ENCODE measurements around the gene APOB. TPM values are rescaled to one million over a fixed set of nuclear protein-coding genes. Genes with fewer than 3 reads are reported as not detected.

The APOB gene
- total and polyA plus RNA-seq, 2 of the 13 experiments (the other 11 are each of a cell fraction or from before 2014, with no cell fraction given) = 1,569 to 2,515 TPM

DNA sequence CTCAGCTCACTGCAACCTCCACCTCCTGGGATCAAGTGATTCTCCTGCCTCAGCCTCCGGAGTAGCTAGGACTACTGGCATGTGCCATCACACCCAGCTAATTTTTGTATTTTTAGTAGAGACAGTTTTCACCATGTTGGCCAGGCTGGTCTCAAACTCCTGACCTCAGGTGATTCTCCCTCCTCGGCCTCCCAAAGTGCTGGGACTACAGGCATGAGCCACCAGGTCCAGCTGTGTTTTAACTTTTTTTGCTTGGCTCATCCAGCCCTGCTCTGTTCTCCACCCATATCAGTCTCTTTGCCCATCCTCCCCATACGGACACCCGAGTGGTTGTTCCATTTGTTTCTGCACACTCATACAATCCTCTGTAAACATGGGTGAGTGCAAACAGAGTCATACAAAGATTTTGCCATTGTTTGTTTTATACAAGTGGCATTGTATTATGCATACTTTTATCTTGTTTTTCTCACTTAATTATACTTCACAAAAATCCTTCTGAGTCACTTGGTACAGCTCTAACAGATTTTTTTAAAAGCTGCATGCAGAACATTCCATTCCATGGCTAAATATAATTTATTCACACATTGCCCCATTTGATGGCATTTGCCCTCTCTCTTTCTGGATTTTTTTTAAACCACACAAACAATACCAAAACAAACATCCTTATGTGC is 5.3 kb downstream of the APOB start (continued):
- TF ChIP-seq, protein P1, sequence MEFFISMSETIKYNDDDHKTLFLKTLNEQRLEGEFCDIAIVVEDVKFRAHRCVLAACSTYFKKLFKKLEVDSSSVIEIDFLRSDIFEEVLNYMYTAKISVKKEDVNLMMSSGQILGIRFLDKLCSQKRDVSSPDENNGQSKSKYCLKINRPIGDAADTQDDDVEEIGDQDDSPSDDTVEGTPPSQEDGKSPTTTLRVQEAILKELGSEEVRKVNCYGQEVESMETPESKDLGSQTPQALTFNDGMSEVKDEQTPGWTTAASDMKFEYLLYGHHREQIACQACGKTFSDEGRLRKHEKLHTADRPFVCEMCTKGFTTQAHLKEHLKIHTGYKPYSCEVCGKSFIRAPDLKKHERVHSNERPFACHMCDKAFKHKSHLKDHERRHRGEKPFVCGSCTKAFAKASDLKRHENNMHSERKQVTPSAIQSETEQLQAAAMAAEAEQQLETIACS (CRISPR knock-in tag; IDR thresholded peaks at IDR 0.05) = no peak
- TF ChIP-seq MXI1 (IDR thresholded peaks at IDR 0.05; ENCODE audit: borderline replicate concordance, low read depth, low read length) (no peak), KDM1A (CRISPR knock-in tag; IDR thresholded peaks at IDR 0.05) (no peak), KAT8 (CRISPR knock-in tag; IDR thresholded peaks at IDR 0.05) (no peak), SOX13 (IDR thresholded peaks at IDR 0.05) (peak; percentile 80), SOX13 (CRISPR knock-in tag; conservative IDR thresholded peaks at IDR 0.05 in 1 of 2, IDR thresholded peaks at IDR 0.05 in 1 of 2) (peak in 1 of 2 experiments; percentile 91; a peak in 2 of 4 replicates), DPF2 (CRISPR knock-in tag; IDR thresholded peaks at IDR 0.05; ENCODE audit: borderline replicate concordance, low read depth) (no peak), ZNF207 (IDR thresholded peaks at IDR 0.05; ENCODE audit: borderline replicate concordance) (no peak), ZNF263 (CRISPR knock-in tag; IDR thresholded peaks at IDR 0.05) (0 out of 2 replicates have a peak, but pooled peaks have one; percentile 17), PRMT3 (CRISPR knock-in tag; IDR thresholded peaks at IDR 0.05; ENCODE audit: borderline replicate concordance, low read depth) (no peak), EHMT2 (IDR thresholded peaks at IDR 0.05; ENCODE audit: borderline replicate concordance, low read depth, low read length) (no peak), CCDC6 (CRISPR knock-in tag; IDR thresholded peaks at IDR 0.05) (peak; percentile 39; the same call in 1 of the 2 replicates), MIXL1 (CRISPR knock-in tag; IDR thresholded peaks at IDR 0.05) (no peak), FOXA3 (CRISPR knock-in tag; IDR thresholded peaks at IDR 0.05) (peak; percentile 87)
- TF ChIP-seq, protein P2, sequence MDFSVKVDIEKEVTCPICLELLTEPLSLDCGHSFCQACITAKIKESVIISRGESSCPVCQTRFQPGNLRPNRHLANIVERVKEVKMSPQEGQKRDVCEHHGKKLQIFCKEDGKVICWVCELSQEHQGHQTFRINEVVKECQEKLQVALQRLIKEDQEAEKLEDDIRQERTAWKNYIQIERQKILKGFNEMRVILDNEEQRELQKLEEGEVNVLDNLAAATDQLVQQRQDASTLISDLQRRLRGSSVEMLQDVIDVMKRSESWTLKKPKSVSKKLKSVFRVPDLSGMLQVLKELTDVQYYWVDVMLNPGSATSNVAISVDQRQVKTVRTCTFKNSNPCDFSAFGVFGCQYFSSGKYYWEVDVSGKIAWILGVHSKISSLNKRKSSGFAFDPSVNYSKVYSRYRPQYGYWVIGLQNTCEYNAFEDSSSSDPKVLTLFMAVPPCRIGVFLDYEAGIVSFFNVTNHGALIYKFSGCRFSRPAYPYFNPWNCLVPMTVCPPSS (IDR thresholded peaks at IDR 0.05) = no peak
- TF ChIP-seq, protein P3, sequence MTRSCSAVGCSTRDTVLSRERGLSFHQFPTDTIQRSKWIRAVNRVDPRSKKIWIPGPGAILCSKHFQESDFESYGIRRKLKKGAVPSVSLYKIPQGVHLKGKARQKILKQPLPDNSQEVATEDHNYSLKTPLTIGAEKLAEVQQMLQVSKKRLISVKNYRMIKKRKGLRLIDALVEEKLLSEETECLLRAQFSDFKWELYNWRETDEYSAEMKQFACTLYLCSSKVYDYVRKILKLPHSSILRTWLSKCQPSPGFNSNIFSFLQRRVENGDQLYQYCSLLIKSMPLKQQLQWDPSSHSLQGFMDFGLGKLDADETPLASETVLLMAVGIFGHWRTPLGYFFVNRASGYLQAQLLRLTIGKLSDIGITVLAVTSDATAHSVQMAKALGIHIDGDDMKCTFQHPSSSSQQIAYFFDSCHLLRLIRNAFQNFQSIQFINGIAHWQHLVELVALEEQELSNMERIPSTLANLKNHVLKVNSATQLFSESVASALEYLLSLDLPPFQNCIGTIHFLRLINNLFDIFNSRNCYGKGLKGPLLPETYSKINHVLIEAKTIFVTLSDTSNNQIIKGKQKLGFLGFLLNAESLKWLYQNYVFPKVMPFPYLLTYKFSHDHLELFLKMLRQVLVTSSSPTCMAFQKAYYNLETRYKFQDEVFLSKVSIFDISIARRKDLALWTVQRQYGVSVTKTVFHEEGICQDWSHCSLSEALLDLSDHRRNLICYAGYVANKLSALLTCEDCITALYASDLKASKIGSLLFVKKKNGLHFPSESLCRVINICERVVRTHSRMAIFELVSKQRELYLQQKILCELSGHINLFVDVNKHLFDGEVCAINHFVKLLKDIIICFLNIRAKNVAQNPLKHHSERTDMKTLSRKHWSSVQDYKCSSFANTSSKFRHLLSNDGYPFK (CRISPR knock-in tag; IDR thresholded peaks at IDR 0.05; ENCODE audit: borderline replicate concordance) = 0 out of 2 replicates have a peak, but pooled peaks have one; percentile 8
- TF ChIP-seq, protein P4, sequence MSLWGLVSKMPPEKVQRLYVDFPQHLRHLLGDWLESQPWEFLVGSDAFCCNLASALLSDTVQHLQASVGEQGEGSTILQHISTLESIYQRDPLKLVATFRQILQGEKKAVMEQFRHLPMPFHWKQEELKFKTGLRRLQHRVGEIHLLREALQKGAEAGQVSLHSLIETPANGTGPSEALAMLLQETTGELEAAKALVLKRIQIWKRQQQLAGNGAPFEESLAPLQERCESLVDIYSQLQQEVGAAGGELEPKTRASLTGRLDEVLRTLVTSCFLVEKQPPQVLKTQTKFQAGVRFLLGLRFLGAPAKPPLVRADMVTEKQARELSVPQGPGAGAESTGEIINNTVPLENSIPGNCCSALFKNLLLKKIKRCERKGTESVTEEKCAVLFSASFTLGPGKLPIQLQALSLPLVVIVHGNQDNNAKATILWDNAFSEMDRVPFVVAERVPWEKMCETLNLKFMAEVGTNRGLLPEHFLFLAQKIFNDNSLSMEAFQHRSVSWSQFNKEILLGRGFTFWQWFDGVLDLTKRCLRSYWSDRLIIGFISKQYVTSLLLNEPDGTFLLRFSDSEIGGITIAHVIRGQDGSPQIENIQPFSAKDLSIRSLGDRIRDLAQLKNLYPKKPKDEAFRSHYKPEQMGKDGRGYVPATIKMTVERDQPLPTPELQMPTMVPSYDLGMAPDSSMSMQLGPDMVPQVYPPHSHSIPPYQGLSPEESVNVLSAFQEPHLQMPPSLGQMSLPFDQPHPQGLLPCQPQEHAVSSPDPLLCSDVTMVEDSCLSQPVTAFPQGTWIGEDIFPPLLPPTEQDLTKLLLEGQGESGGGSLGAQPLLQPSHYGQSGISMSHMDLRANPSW (CRISPR knock-in tag; IDR thresholded peaks at IDR 0.05; ENCODE audit: borderline replicate concordance) = no peak
- TF ChIP-seq, protein P5, sequence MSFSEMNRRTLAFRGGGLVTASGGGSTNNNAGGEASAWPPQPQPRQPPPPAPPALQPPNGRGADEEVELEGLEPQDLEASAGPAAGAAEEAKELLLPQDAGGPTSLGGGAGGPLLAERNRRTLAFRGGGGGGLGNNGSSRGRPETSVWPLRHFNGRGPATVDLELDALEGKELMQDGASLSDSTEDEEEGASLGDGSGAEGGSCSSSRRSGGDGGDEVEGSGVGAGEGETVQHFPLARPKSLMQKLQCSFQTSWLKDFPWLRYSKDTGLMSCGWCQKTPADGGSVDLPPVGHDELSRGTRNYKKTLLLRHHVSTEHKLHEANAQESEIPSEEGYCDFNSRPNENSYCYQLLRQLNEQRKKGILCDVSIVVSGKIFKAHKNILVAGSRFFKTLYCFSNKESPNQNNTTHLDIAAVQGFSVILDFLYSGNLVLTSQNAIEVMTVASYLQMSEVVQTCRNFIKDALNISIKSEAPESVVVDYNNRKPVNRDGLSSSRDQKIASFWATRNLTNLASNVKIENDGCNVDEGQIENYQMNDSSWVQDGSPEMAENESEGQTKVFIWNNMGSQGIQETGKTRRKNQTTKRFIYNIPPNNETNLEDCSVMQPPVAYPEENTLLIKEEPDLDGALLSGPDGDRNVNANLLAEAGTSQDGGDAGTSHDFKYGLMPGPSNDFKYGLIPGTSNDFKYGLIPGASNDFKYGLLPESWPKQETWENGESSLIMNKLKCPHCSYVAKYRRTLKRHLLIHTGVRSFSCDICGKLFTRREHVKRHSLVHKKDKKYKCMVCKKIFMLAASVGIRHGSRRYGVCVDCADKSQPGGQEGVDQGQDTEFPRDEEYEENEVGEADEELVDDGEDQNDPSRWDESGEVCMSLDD (CRISPR knock-in tag; IDR thresholded peaks at IDR 0.05; ENCODE audit: borderline replicate concordance) = no peak

All from HepG2 (cell line).